Breast epithelium (tissue), 4 donors: ENCODE data around the gene LRP1. TPM values are rescaled to one million over a fixed set of nuclear protein-coding genes. Genes with fewer than 3 reads are reported as not detected.

ENCODE experiments used
- DNase-seq, 2 donors: peaks; one replicate each; pipeline ENCODE4 v3.0.0-alpha.2; 2019; ENCODE audit warnings: low spot score in 2 of 2
- H3K27ac ChIP-seq, 2 donors: fragments of 200-600 bp; sonication (generic) in 1 of 2; one replicate each; pipeline ENCODE4 v1.5.1; 2016 to 2019; ENCODE audit warnings: mild to moderate bottlenecking in 1 of 2
- H3K27me3 ChIP-seq, 2 donors: fragments of 200-600 bp; sonication (generic) in 1 of 2; one replicate each; pipeline versions ENCODE4 v1.5.1 to v1.6.0; 2017 to 2019; ENCODE audit warnings: control low read depth in 1 of 2, mild to moderate bottlenecking in 1 of 2
- H3K36me3 ChIP-seq: fragments of 200-600 bp; one replicate; pipeline ENCODE4 v1.5.1; 2019
- H3K4me1 ChIP-seq, 2 donors: fragments of 200-600 bp; sonication (generic); one replicate each; pipeline ENCODE4 v1.5.1; 2016 to 2019; ENCODE audit warnings: control low read depth in 1 of 2
- H3K4me3 ChIP-seq, 3 donors: fragments of 200-600 bp; sonication (generic); 1 replicate in 2 of 3; 2 replicates in 1 of 3; pipeline ENCODE4 v1.5.1; 2016 to 2019; ENCODE audit warnings: mild to moderate bottlenecking in 3 of 3, moderate library complexity in 2 of 3
- H3K9me3 ChIP-seq, 2 donors: fragments of 200-600 bp; sonication (generic) in 1 of 2; one replicate each; pipeline ENCODE4 v1.5.1; 2016 to 2019; ENCODE audit warnings: control low read depth in 1 of 2
- POLR2A ChIP-seq: fragments of 450-650 bp; IDR thresholded peaks from one replicate; pipeline ENCODE4 v1.6.1; 2016; ENCODE audit warnings: antibody characterized with exemption, mild to moderate bottlenecking, moderate library complexity
- POLR2AphosphoS5 ChIP-seq, 3 donors: sonication (generic); formaldehyde crosslinking; IDR thresholded peaks; one replicate each; pipeline ENCODE4 v1.6.1; 2017; ENCODE audit warnings: antibody characterized with exemption in 3 of 3
- intact Hi-C: fragments of 100-400 bp; cut with DNase I; formaldehyde crosslinking; loops from one replicate; pipeline ENCODE4 v1.15.1; 2023; ENCODE audit warnings: low total_unique reads
- total RNA-seq, 3 donors: library from RNA; depleted of rRNA; stranded (reverse); fragments of >200 nt; gene quantifications; one replicate each; pipeline ENCODE4 v1.1.0, GENCODE V29; 2016
- TF ChIP-seq, protein P1 (sequence below), 3 donors: fragments of 450-650 bp; IDR thresholded peaks; one replicate each; pipeline ENCODE4 v1.5.1; 2016 to 2017; ENCODE audit warnings: antibody characterized with exemption in 3 of 3, mild to moderate bottlenecking in 3 of 3, moderate library complexity in 3 of 3

Gene LRP1
- total RNA-seq, 3 donors from 2014 or later: 102 to 894 (median 240) TPM

DNA sequence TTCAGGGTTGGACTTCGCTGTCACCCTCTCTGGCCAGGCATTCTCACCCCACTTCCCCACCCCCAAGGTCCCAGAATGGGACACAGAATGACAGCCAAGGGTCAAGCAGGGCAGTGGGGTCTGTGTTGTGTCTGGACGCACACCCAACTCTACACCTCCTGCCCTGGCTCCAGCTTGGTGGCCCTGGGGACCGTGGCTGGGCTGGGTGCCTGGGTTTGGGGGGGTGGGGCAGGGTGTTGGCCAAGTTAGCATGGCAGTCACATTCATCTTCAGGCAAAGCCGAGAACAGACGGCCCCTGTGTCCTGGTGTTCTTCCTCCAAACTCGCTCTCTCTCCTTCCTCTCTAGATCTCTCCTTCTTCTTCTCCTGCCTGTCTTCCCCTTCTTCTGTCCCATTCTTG is 5.6 kb downstream of the LRP1 start:
- intact Hi-C loops: no loop called here
- H3K4me1 ChIP-seq: no peaks in the 10 kb centered on the region
- no peak for DNase-seq

DNA sequence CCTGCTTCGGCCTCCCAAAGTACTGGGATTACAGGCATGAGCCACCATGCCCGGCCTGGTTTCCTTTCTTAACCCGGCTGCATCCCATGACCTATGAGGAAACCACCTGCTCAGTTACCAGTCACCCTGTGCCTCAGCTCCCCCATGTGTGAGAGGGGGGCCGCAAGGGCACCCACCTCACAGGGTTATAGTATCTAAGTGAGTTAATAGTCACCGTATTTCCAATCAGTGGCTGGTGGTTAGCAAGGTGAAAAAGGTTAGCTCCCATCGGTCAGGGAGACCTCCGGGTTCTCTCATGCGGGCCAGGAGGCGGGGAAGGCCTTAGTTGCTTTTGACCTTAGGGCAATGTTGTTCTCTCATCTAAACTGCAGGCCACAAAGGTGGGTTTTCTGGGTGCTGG is 6.7 kb downstream of the LRP1 start:
- DNase-seq: no peak
- H3K9me3 ChIP-seq: no peaks in the 10 kb centered on the region
- no peaks in the 10 kb centered on the region for H3K36me3 ChIP-seq
- H3K27me3 ChIP-seq: no peaks in the 10 kb centered on the region
- peak overlapping the region; percentile 76 to 93 for H3K27ac ChIP-seq
- H3K4me3 ChIP-seq: peak overlapping the region in 1 of 3 donors; percentile 59
- TF ChIP-seq POLR2A: no peak
- no peaks in the 10 kb centered on the region for H3K4me1 ChIP-seq
- intact Hi-C loops: no loop called here

More for the DNA sequence above, 5.6 kb downstream of the LRP1 start:
- H3K9me3 ChIP-seq: no peaks in the 10 kb centered on the region
- H3K27me3 ChIP-seq: no peaks in the 10 kb centered on the region
- H3K27ac ChIP-seq: peak overlapping the region; percentile 76 to 93
- H3K4me3 ChIP-seq: peak overlapping the region; percentile 63 to 82 (median 67)
- no peaks in the 10 kb centered on the region for H3K36me3 ChIP-seq
- TF ChIP-seq, protein P1, sequence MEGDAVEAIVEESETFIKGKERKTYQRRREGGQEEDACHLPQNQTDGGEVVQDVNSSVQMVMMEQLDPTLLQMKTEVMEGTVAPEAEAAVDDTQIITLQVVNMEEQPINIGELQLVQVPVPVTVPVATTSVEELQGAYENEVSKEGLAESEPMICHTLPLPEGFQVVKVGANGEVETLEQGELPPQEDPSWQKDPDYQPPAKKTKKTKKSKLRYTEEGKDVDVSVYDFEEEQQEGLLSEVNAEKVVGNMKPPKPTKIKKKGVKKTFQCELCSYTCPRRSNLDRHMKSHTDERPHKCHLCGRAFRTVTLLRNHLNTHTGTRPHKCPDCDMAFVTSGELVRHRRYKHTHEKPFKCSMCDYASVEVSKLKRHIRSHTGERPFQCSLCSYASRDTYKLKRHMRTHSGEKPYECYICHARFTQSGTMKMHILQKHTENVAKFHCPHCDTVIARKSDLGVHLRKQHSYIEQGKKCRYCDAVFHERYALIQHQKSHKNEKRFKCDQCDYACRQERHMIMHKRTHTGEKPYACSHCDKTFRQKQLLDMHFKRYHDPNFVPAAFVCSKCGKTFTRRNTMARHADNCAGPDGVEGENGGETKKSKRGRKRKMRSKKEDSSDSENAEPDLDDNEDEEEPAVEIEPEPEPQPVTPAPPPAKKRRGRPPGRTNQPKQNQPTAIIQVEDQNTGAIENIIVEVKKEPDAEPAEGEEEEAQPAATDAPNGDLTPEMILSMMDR (IDR thresholded peaks at IDR 0.05): no peak
- peak in 1 of 3 donors; percentile 32 for TF ChIP-seq POLR2AphosphoS5 (IDR thresholded peaks at IDR 0.05)

DNA sequence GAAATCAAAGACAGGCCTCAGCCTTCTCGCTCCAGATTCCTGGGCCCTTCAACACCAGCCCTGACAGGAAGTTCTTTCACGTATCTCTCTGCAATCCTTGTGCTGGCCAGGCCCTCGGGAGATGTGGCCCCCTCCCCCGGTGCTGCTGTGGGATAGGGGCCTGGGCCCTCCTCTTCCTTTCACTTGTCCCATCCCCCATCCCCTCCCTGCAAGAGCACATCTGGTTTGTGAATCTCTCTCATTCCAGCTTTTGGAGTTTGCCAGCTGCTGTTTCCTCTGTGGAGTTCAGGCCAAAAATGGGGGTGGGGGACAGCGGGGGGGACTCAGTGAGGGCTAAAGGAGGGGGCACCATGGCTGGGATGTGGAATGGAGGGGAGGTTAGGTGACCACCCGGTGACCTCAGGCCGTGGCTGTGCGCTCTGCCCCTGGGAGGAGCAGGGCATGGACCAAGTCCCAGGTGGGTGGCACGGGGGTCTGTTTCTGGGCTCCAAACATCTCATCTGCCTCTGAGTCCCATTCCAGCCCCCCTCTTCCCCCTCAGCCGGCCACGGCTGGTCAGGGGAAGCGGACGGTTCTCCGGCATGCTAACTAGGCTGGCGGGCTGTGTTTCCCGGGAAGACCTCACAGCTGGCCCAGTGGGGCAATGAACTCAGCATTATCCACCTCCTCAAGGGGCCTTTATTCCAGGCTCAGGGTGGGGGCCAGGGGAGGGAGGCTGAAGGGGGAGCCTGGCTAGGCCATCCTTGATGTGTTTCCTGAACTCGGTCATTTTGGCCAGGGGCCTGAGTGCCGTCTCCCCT is 7.4 kb downstream of the LRP1 start:
- H3K4me3 ChIP-seq: peak overlapping the region; percentile 3 to 59 (median 23)
- TF ChIP-seq, protein P1 (IDR thresholded peaks at IDR 0.05): no peak
- TF ChIP-seq POLR2A: no peak
- TF ChIP-seq POLR2AphosphoS5 (IDR thresholded peaks at IDR 0.05): no peak
- no peaks in the 10 kb centered on the region for H3K9me3 ChIP-seq
- H3K27ac ChIP-seq: peak overlapping the region; percentile 76 to 93
- no peaks in the 10 kb centered on the region for H3K36me3 ChIP-seq
- H3K4me1 ChIP-seq: no peaks in the 10 kb centered on the region
- DNase-seq: no peak
- no peaks in the 10 kb centered on the region for H3K27me3 ChIP-seq
- intact Hi-C loops: no loop called here

DNA sequence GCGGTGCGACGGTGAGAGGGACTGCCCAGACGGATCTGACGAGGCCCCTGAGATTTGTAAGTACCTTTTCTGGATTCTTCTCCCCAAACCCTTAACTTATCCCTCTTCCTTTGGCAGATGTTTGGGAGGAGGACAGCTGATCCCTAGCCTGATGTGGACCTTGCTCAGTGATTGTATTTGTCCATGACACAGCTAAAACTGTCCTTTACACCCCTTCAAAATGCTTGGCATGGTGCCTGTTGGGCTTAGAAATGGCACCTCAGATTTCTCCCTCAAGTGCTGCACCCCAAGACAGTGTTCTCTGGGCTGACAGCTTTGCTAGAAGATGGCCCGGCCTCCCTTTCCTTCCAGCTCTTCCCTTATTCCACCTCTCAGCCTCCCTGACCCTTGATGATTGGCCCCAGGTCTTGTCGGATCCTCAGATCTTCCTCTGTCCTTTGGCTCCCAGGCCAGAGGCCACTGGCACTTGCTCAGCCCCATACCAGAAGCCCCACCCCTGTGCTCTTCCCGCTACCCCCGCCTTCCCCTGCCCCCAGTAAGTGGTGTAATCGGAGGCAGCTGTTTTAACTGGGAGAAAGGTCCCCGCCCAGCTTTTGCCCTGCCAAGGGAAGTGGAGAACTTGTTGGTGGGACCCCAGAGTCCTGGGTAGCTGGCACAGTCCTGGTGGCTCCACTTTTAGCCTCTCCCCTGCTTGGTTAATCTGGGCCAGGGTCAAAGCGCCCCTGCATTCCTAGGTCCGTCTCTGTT is 10.4 kb downstream of the LRP1 start:
- intact Hi-C loops: no loop called here

DNA sequence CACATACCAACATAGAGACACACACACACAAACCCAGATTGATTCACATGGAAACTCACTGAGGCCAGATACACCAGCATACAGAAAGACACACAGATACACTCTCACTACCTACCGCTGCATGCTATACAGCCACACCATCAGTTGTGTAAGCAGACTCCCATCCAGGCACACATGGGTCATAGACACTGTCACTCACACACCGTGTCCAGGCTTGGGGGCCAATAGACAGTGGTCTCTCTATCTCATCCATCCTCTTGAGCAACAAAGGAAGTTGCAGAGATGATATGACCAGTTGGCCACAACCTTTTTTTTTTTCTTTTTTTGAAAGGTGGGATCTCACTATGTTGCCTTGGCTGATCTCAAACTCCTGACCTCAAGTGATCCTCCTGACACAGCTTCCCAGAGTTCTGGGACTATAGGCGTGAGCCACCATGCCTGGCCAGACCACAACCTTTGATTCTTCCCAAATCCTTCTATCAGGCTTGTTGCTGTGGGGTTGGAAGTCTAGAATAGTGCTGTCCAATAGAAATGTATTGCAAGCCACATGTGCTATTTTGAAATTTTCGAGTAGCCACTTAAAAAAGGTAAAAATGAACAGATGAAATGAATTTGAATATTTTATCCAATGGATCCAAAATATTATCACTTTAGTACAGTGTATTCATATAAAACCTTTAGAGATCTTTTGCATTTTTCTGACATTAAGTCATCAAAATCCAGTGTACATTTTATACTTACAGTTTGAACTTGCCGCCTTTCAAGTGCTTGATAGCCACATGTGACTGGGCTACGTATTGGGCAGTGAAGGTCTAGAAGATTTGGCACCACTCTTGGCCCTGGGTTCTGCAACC is 11.7 kb downstream of the LRP1 start:
- H3K27me3 ChIP-seq: no peaks in the 10 kb centered on the region
- no peaks in the 10 kb centered on the region for H3K4me1 ChIP-seq
- H3K9me3 ChIP-seq: no peaks in the 10 kb centered on the region
- intact Hi-C loops: no loop called here
- DNase-seq: no peak
- H3K36me3 ChIP-seq: no peaks in the 10 kb centered on the region
- TF ChIP-seq, protein P1 (IDR thresholded peaks at IDR 0.05): no peak
- TF ChIP-seq POLR2A: no peak
- TF ChIP-seq POLR2AphosphoS5 (IDR thresholded peaks at IDR 0.05): peak in 1 of 3 donors; percentile 32
- peak overlapping the region in 1 of 2 donors; percentile 93 for H3K27ac ChIP-seq
- peak overlapping the region in 1 of 3 donors; percentile 11 for H3K4me3 ChIP-seq

More for the DNA sequence above, 10.4 kb downstream of the LRP1 start:
- no peak for DNase-seq
- H3K27me3 ChIP-seq: no peaks in the 10 kb centered on the region
- no peaks in the 10 kb centered on the region for H3K4me1 ChIP-seq
- no peaks in the 10 kb centered on the region for H3K9me3 ChIP-seq
- H3K27ac ChIP-seq: peak overlapping the region; percentile 57 to 93
- H3K4me3 ChIP-seq: peak overlapping the region in 1 of 3 donors; percentile 25
- TF ChIP-seq POLR2AphosphoS5 (IDR thresholded peaks at IDR 0.05): no peak
- TF ChIP-seq POLR2A: no peak
- TF ChIP-seq, protein P1 (IDR thresholded peaks at IDR 0.05): no peak
- H3K36me3 ChIP-seq: no peaks in the 10 kb centered on the region
